Stimulated activated CD8-positive, alpha-beta memory T cell treated with anti-CD3 and anti-CD28 coated beads, Interleukin-2, amount 100 ng/mL, for 1 hour (primary cell): ENCODE measurements around the gene ELF3.
"Not testable (repeated sequence)": the region's sequence is repeated elsewhere in the genome, so short reads cannot be mapped to it uniquely, and the experiment has no call there.

ENCODE experiments used
- DNase-seq, 2 donors: peaks; one replicate each; pipeline ENCODE4 v3.0.0-alpha.2; 2020; ENCODE audit warnings: low read depth in 2 of 2

ELF3 gene

GRCh38 chr1:202007805-202008489, 2.4 kb upstream of the ELF3 start:
- no peak for DNase-seq

GRCh38 chr1:202009326-202010179, 834 bp upstream of the ELF3 start:
- peak; percentile 18 to 36 for DNase-seq

- DNase-seq: no peak
Measured at GRCh38 chr1:202011994-202012393, 1.6 kb downstream of the ELF3 start.

DNA sequence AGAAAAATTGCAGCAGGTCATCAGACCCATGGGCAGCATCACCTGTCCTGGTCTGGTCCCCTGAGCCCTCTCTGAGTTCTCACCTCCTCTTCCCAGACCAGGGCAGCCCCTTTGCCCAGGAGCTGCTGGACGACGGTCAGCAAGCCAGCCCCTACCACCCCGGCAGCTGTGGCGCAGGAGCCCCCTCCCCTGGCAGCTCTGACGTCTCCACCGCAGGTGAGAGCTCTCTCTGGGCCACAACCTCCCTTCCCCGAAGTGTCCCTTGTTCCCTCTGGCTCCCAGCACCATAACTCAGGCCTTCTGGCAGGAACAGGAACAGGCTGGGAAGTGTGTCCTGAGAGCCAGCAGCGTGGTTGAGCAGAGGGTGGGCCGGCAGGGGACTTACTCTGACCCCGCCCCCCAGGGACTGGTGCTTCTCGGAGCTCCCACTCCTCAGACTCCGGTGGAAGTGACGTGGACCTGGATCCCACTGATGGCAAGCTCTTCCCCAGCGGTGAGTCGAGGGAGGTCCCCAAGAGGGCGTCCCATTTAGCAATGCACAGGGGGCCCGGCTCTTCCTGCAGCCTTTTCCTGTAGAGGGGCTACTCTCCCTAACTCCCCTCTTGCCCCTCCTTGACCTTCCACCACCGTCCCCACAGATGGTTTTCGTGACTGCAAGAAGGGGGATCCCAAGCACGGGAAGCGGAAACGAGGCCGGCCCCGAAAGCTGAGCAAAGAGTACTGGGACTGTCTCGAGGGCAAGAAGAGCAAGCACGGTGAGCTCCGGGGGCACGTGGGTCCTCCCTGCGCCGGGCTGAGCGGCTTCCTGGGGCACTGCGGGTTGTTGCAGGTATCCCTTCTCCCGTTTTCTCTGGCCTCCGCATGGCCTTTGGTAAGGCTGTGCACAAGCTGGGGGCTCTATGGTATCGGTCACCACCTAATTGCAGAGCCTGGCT, 2.4 kb downstream of the ELF3 start:
- DNase-seq: no peak

GRCh38 chr1:202013603-202014002, 3.2 kb downstream of the ELF3 start:
- DNase-seq: no peak

DNA sequence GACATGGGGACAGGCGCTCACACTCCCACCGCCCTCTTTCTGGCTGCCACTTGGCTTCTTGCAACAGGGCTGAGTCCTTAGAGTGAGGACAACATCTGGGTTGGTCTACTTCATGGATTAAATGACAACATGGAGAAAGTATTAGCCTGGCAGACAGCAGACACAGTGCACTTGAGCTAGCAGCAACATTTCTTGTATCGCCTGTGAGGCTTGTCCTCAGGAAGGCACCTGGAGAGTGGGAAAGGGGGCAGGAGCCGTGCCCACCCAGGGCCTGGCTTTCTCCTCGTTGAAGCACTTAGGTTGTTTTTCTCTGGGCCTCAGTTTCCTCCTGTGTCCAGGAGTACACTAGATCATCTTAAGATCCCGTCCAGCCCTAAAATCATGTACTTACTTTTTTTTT, 3.7 kb downstream of the ELF3 start:
- DNase-seq: no peak

DNA sequence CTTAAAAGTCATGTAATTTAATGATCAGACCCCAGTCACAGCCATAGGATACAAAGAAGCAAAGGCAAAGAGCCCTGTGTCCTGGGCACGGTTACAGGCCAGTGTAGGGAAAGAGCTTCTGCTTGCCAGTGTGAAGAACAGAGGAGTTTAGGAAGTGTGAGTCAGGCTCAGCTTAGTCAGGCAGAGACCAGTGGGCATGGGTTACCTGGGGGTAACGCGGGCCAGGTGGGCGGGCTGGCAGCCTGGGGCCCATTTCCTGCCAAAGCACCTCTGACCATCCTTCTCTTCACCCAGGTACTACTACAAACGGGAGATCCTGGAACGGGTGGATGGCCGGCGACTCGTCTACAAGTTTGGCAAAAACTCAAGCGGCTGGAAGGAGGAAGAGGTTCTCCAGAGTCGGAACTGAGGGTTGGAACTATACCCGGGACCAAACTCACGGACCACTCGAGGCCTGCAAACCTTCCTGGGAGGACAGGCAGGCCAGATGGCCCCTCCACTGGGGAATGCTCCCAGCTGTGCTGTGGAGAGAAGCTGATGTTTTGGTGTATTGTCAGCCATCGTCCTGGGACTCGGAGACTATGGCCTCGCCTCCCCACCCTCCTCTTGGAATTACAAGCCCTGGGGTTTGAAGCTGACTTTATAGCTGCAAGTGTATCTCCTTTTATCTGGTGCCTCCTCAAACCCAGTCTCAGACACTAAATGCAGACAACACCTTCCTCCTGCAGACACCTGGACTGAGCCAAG, 4.7 kb downstream of the ELF3 start:
- DNase-seq: no peak

- no peak for DNase-seq
Measured at GRCh38 chr1:202015662-202015937, 5.2 kb downstream of the ELF3 start.

- no peak for DNase-seq
Measured at GRCh38 chr1:202016022-202016810, 5.8 kb downstream of the ELF3 start.

DNA sequence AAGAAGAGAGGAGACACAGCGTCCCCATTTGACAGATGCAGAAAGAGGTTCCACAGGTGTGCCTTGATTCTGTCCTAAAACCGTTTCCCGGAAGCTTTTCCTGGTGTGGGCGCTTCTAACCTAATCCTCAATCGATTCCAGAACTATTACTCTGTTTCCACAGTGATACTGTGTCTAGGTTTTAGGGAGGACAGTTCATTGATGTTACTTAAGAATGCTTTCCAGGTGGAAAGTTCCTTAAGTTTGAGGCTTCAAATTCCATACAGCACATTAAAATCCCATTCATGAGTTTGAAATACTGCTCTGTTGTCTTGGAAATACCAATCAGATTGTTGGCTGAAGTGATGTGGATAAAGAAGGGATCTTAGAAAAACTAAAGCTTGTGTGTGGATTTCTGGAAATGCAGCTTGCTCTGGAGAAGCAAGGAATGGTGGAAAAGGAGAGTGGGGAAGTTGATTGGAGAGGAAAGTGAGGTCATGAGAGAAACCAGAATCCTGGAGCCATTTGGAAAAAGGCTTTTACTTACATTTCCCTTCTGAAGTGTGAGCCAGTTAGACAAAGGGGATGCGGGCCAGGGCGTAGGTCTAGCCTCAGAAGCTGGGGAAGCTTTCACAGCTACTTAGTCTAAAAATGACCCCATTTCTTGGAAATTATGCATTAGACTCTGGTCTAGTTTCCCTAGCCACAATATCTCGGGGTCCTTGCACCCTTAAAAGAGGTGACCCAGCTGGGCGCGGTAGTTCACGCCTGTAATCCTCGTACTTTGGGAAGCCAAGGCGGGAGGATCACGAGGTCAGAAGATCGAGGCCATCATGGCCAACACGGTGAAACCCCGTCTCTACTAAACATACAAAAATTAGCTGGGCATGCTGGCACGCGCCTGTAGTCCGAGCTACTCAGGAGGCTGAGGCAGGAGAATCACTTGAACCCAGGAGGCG, 6.7 kb downstream of the ELF3 start:
- DNase-seq: no peak

GRCh38 chr1:202017749-202018467, 7.5 kb downstream of the ELF3 start:
- no peak for DNase-seq

DNA sequence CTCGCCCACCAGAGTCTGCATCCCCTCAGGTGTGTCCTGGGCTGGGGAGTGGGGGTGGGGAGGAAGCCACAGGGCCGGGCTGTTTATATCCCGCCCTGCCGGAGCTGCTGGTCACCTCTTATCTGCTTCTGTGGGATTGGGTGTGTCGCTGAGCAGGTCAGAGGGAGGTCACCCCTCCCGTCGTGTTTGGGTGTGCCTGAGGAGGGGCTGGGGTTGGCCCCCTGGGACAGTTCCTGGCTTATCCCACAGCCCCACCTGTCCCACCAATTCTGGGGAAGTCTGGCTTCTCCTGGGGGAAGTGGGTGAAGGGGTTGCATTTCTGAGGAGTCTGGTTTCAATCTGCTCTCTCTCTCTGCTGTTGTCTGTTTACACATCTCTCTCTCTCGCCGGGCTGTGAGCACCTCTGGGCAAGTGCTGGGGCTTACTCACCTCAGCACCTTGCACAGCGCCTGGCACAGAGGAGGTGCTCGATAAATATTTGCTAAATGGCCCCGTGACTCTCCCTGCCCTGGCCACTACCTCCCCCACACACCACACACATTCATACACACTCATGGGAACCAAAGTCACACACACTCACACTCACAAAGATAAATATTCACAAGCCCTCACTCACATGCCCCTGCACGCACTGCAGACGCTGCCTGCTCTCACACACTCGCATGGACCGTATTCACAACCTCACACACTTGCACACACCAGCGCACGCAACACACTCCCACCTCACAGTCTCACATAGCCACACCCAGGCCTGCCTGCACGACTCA, 8.3 kb downstream of the ELF3 start:
- no peak for DNase-seq

- not testable (repeated sequence) for DNase-seq
Measured at GRCh38 chr1:202019235-202019558, 8.8 kb downstream of the ELF3 start.

- no peak for DNase-seq
Measured at GRCh38 chr1:202023001-202023433, 12.6 kb downstream of the ELF3 start.

DNA sequence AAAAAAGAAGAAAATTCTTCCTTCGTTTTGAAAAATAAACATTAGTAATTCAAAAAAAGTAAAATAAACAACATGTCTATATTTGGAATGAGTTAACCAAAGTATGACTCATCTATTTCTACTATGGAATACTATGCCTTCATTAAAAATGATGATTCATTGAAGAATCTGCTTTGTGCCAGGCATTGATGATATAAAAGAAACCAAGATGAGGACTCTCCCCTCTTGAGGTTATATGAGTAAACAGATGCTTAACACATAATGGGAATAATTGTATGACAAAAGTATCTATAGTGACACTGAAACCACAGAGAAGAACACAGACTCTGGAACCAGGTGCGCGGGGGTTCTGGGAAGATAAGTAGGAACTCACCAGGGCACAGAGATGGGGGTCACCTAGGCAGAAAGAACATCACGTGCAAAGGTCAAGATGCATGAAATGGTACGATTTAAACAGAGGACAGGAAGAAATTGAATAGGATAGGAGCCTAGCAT, 18.8 kb downstream of the ELF3 start:
- no peak for DNase-seq

DNA sequence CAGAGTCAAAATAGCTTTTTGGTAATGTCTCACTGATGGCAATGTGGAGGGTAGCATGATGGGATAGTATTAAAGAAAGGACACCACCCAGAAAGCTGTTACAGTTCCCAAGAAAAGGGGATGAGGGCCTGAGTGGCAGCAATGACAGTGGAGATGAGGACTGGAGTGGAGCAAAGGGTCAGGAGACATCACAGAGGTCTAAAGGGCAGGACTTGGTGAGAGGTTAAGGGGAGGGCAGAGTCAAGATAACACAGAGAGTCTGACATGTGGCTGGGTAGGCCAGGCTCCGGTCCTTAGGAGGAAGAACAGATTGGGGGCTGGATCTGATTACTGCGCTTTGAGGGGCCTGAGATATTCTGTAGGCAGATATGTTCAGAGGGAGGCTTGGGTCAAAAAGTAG, 19.3 kb downstream of the ELF3 start:
- DNase-seq: no peak

GRCh38 chr1:202031796-202032195, 21.4 kb downstream of the ELF3 start:
- DNase-seq: no peak

GRCh38 chr1:202034149-202034682, 23.8 kb downstream of the ELF3 start:
- no peak for DNase-seq
